Mesenchymal stem cell (in vitro differentiated cells and primary cell): ENCODE data around the gene RFX3.

Experiments used
- DNase-seq: peaks from one replicate; pipeline ENCODE4 v3.0.0-alpha.2; 2013
- H2AFZ ChIP-seq: one replicate; pipeline ENCODE4 v1.6.1; 2013; ENCODE audit warnings: low read depth, mild to moderate bottlenecking, control low read depth, inconsistent platforms, low read length, moderate library complexity
- H2AK5ac ChIP-seq: 2 replicates; pipeline ENCODE4 v1.6.1; 2013; ENCODE audit warnings: low read length, moderate library complexity, mild to moderate bottlenecking, inconsistent platforms; ENCODE audit not compliant: severe bottlenecking
- H2BK120ac ChIP-seq: one replicate; pipeline ENCODE4 v1.6.1; 2013; ENCODE audit warnings: low read depth, mild to moderate bottlenecking, inconsistent platforms, low read length, moderate library complexity
- H2BK12ac ChIP-seq, 2 experiments: one replicate each; pipeline ENCODE4 v1.6.1; 2013; ENCODE audit warnings: inconsistent platforms in 2 of 2, low read length in 2 of 2, mild to moderate bottlenecking in 2 of 2, moderate library complexity in 2 of 2, control low read depth in 1 of 2
- H2BK15ac ChIP-seq: one replicate; pipeline ENCODE4 v1.6.1; 2013; ENCODE audit warnings: mild to moderate bottlenecking, low read depth, inconsistent platforms; ENCODE audit not compliant: poor library complexity, severe bottlenecking
- H2BK5ac ChIP-seq: 2 replicates; pipeline ENCODE4 v1.6.1; 2013; ENCODE audit warnings: low read depth, mild to moderate bottlenecking, low read length, control low read depth, inconsistent platforms; ENCODE audit not compliant: poor library complexity, severe bottlenecking
- H3K14ac ChIP-seq, 2 experiments: one replicate each; pipeline ENCODE4 v1.6.1; 2013; ENCODE audit warnings: inconsistent platforms in 2 of 2, low read length in 2 of 2, control low read depth in 1 of 2, mild to moderate bottlenecking in 1 of 2, moderate library complexity in 1 of 2
- H3K18ac ChIP-seq, 2 experiments: one replicate each; pipeline ENCODE4 v1.6.1; 2013; ENCODE audit warnings: inconsistent platforms in 2 of 2, low read length in 2 of 2, control low read depth in 1 of 2, low read depth in 1 of 2, mild to moderate bottlenecking in 1 of 2
- H3K23ac ChIP-seq, 2 experiments: one replicate each; pipeline ENCODE4 v1.6.1; 2013; ENCODE audit warnings: inconsistent platforms in 2 of 2, low read length in 2 of 2, mild to moderate bottlenecking in 2 of 2, moderate library complexity in 2 of 2, control low read depth in 1 of 2
- H3K27ac ChIP-seq: 2 replicates; pipeline ENCODE4 v1.5.1; 2013; ENCODE audit warnings: mild to moderate bottlenecking, moderate library complexity, low read length, control low read depth, inconsistent platforms; ENCODE audit not compliant: poor library complexity, severe bottlenecking
- H3K27me3 ChIP-seq, 2 experiments: 2 replicates each; pipeline versions ENCODE4 v1.6.1 to v1.7.0; 2013; ENCODE audit warnings: low read length in 2 of 2, mild to moderate bottlenecking in 2 of 2, moderate library complexity in 2 of 2, control low read depth in 1 of 2, inconsistent platforms in 1 of 2; ENCODE audit not compliant: control insufficient read depth in 1 of 2, insufficient read depth in 1 of 2
- H3K36me3 ChIP-seq, 2 experiments: 2 replicates each; pipeline versions ENCODE4 v1.6.1 to v1.7.0; 2013; ENCODE audit warnings: low read length in 2 of 2, control low read depth in 1 of 2, inconsistent platforms in 1 of 2, low read depth in 1 of 2, mild to moderate bottlenecking in 1 of 2; ENCODE audit not compliant: insufficient read depth in 2 of 2, control insufficient read depth in 1 of 2
- H3K4ac ChIP-seq, 2 experiments: one replicate each; pipeline ENCODE4 v1.6.1; 2013; ENCODE audit warnings: inconsistent platforms in 2 of 2, low read length in 2 of 2, mild to moderate bottlenecking in 2 of 2, moderate library complexity in 2 of 2, control low read depth in 1 of 2, low read depth in 1 of 2
- H3K4me1 ChIP-seq: 2 replicates; pipeline ENCODE4 v1.6.1; 2013; ENCODE audit warnings: low read depth, low read length, control low read depth; ENCODE audit not compliant: control insufficient read depth, insufficient read depth
- H3K4me2 ChIP-seq: 2 replicates; pipeline ENCODE4 v1.6.1; 2013; ENCODE audit warnings: low read length, mild to moderate bottlenecking, inconsistent platforms; ENCODE audit not compliant: poor library complexity, severe bottlenecking
- H3K4me3 ChIP-seq, 2 experiments: 2 replicates each; pipeline versions ENCODE4 v1.5.1 to v1.7.0; 2013; ENCODE audit warnings: low read length in 2 of 2, mild to moderate bottlenecking in 2 of 2, control low read depth in 1 of 2, low read depth in 1 of 2; ENCODE audit not compliant: insufficient read depth in 1 of 2
- H3K79me1 ChIP-seq: replicated peaks from 2 replicates; pipeline ENCODE4 v1.6.1; 2013; ENCODE audit warnings: mild to moderate bottlenecking, control low read depth, low read length, inconsistent platforms; ENCODE audit not compliant: poor library complexity, severe bottlenecking
- H3K9ac ChIP-seq: 2 replicates; pipeline ENCODE4 v1.7.0; 2013; ENCODE audit warnings: mild to moderate bottlenecking, low read length, moderate library complexity
- H3K9me3 ChIP-seq: 2 replicates; pipeline ENCODE4 v1.7.0; 2013; ENCODE audit warnings: mild to moderate bottlenecking, low read length; ENCODE audit not compliant: control insufficient read depth
- H4K8ac ChIP-seq: one replicate; pipeline ENCODE4 v1.6.1; 2013; ENCODE audit warnings: inconsistent platforms, mild to moderate bottlenecking, low read length, moderate library complexity
- H4K91ac ChIP-seq: one replicate; pipeline ENCODE4 v1.6.1; 2013; ENCODE audit warnings: mild to moderate bottlenecking, low read length, inconsistent platforms
- WGBS: methylation state at CpG from one replicate; pipeline ENCODE4 v1.1.7; 2013; ENCODE audit warnings: mixed read lengths; 5-methylcytosine and 5-hydroxymethylcytosine counted together

RFX3 gene

GRCh38 chr9:3517377-3518048 is 8.3 kb downstream of the RFX3 start:
- WGBS: 90% methylated on average over 3 of the region's 3 CpGs
- no peak overlapping the region for H3K14ac ChIP-seq

GRCh38 chr9:3516667-3517330 is 9.0 kb downstream of the RFX3 start:
- 92% methylated on average over 4 of the region's 4 CpGs for WGBS
- H3K23ac ChIP-seq: no peak overlapping the region
- peak overlapping the region in 1 of 2 experiments; percentile 10 for H3K4ac ChIP-seq
- no peak overlapping the region for H4K91ac ChIP-seq
- no peak overlapping the region for H3K4me2 ChIP-seq
- no peak overlapping the region for H3K27ac ChIP-seq
- no peak for DNase-seq
- no peak overlapping the region for H2AFZ ChIP-seq
- no peak overlapping the region for H2BK120ac ChIP-seq
- H2BK5ac ChIP-seq: no peak overlapping the region
- H3K14ac ChIP-seq: no peak overlapping the region
- H2BK15ac ChIP-seq: no peak overlapping the region
- H3K36me3 ChIP-seq: no peaks in the 10 kb centered on the region
- no peaks in the 10 kb centered on the region for H3K4me1 ChIP-seq
- no peak overlapping the region for H4K8ac ChIP-seq
- no peaks in the 10 kb centered on the region for H3K9me3 ChIP-seq
- peaks cover 20% of the 10 kb centered on the region for H3K79me1 ChIP-seq
- no peak overlapping the region for H2BK12ac ChIP-seq
- no peak overlapping the region for H3K4me3 ChIP-seq
- H3K18ac ChIP-seq: peak overlapping the region in 1 of 2 experiments; percentile 56
- no peak overlapping the region for H2AK5ac ChIP-seq
- no peak overlapping the region for H3K9ac ChIP-seq
- H3K27me3 ChIP-seq: no peaks in the 10 kb centered on the region

More at GRCh38 chr9:3517377-3518048, 8.3 kb downstream of the RFX3 start:
- H4K91ac ChIP-seq: no peak overlapping the region
- H3K27ac ChIP-seq: no peak overlapping the region
- no peak overlapping the region for H2BK120ac ChIP-seq
- H4K8ac ChIP-seq: no peak overlapping the region
- H3K27me3 ChIP-seq: no peaks in the 10 kb centered on the region
- peak; percentile 34 for DNase-seq
- no peak overlapping the region for H2BK15ac ChIP-seq
- no peaks in the 10 kb centered on the region for H3K36me3 ChIP-seq
- H3K4me1 ChIP-seq: no peaks in the 10 kb centered on the region
- no peak overlapping the region for H3K4me3 ChIP-seq
- no peaks in the 10 kb centered on the region for H3K9me3 ChIP-seq
- no peak overlapping the region for H2AK5ac ChIP-seq
- H2BK12ac ChIP-seq: no peak overlapping the region
- H3K23ac ChIP-seq: no peak overlapping the region
- H2BK5ac ChIP-seq: no peak overlapping the region
- H3K9ac ChIP-seq: no peak overlapping the region
- no peak overlapping the region for H2AFZ ChIP-seq
- H3K4ac ChIP-seq: no peak overlapping the region
- H3K4me2 ChIP-seq: no peak overlapping the region
- H3K18ac ChIP-seq: no peak overlapping the region
- H3K79me1 ChIP-seq: peaks cover 22% of the 10 kb centered on the region

- Histone ChIP-seq H3K18ac (no peak overlapping the region), H4K8ac (no peak overlapping the region), H2AK5ac (no peak overlapping the region), H3K36me3 (no peaks in the 10 kb centered on the region), H3K27ac (no peak overlapping the region), H4K91ac (no peak overlapping the region), H3K9me3 (no peaks in the 10 kb centered on the region), H3K14ac (no peak overlapping the region), H3K23ac (no peak overlapping the region), H3K27me3 (no peaks in the 10 kb centered on the region), H3K4me2 (no peak overlapping the region), H2BK15ac (no peak overlapping the region), H3K4ac (no peak overlapping the region), H2BK120ac (no peak overlapping the region), H3K9ac (no peak overlapping the region), H3K79me1 (peaks cover 18% of the 10 kb centered on the region), H3K4me1 (no peaks in the 10 kb centered on the region), H2BK5ac (no peak overlapping the region), H2BK12ac (no peak overlapping the region), H3K4me3 (no peak overlapping the region), H2AFZ (no peak overlapping the region)
- DNase-seq: no peak
- WGBS: no CpG with 5 or more reads among the region's 3 CpGs
Measured at GRCh38 chr9:3515405-3515804, 10.4 kb downstream of the RFX3 start.

- Histone ChIP-seq H3K18ac (no peak overlapping the region), H2BK15ac (no peak overlapping the region), H3K9ac (no peak overlapping the region), H4K8ac (no peak overlapping the region), H2BK120ac (no peak overlapping the region), H3K4ac (no peak overlapping the region), H3K14ac (no peak overlapping the region), H3K9me3 (no peaks in the 10 kb centered on the region), H4K91ac (no peak overlapping the region), H2BK5ac (no peak overlapping the region), H3K27ac (no peak overlapping the region), H3K36me3 (no peaks in the 10 kb centered on the region), H3K79me1 (peaks cover 21% of the 10 kb centered on the region), H3K4me1 (no peaks in the 10 kb centered on the region), H3K27me3 (no peaks in the 10 kb centered on the region), H3K4me3 (no peak overlapping the region), H2AK5ac (no peak overlapping the region), H3K4me2 (no peak overlapping the region), H2AFZ (no peak overlapping the region), H2BK12ac (no peak overlapping the region), H3K23ac (no peak overlapping the region)
- no CpG with 5 or more reads among the region's 3 CpGs for WGBS
- no peak for DNase-seq
Measured at GRCh38 chr9:3514786-3515185, 11.0 kb downstream of the RFX3 start.
